HepG2 (cell line): ENCODE measurements around the gene PRDM7. TPM values are rescaled to one million over a fixed set of nuclear protein-coding genes. Genes with fewer than 3 reads are reported as not detected.

Experiments used
- ARID2 ChIP-seq: sonication (generic); formaldehyde crosslinking; IDR thresholded peaks from 2 replicates; pipeline ENCODE4 v1.8.1; 2022; ENCODE audit warnings: mild to moderate bottlenecking, missing genetic modification reagents, borderline replicate concordance
- BHLHE40 ChIP-seq: IDR thresholded peaks from 2 replicates; pipeline ENCODE4 v1.6.1; 2011; ENCODE audit warnings: low read length, improper control_type of control experiment
- CBX5 ChIP-seq: sonication (generic); formaldehyde crosslinking; IDR thresholded peaks from 2 replicates; pipeline ENCODE4 v1.4.0; 2020; ENCODE audit warnings: missing genetic modification reagents, borderline replicate concordance
- ESRRA ChIP-seq: sonication (generic); formaldehyde crosslinking; IDR thresholded peaks from 2 replicates; pipeline ENCODE4 v1.5.1; 2020; ENCODE audit warnings: mild to moderate bottlenecking, low read depth, missing genetic modification reagents
- FOXA3 ChIP-seq: IDR thresholded peaks from 2 replicates; pipeline ENCODE4 v1.6.1; 2016; ENCODE audit warnings: missing genetic modification reagents, missing compliant biosample characterization
- HES4 ChIP-seq: sonication (generic); formaldehyde crosslinking; IDR thresholded peaks from 2 replicates; pipeline ENCODE4 v1.9.0; 2021; ENCODE audit warnings: mild to moderate bottlenecking, missing genetic modification reagents, borderline replicate concordance
- KDM3A ChIP-seq: IDR thresholded peaks from 2 replicates; pipeline ENCODE4 v1.6.1; 2018; ENCODE audit warnings: low read depth, missing compliant biosample characterization
- KDM6A ChIP-seq: IDR thresholded peaks from 2 replicates; pipeline ENCODE4 v1.6.1; 2016; ENCODE audit warnings: low read depth
- MAFK ChIP-seq, 2 experiments: IDR thresholded peaks in 1 of 2; conservative IDR thresholded peaks in 1 of 2; 2 replicates each; pipeline ENCODE4 v1.6.1; 2011; ENCODE audit warnings: improper control_type of control experiment in 2 of 2, low read length in 2 of 2
- TRIM24 ChIP-seq: sonication (generic); formaldehyde crosslinking; IDR thresholded peaks from 2 replicates; pipeline ENCODE4 v1.8.0; 2022; ENCODE audit warnings: mild to moderate bottlenecking, missing genetic modification reagents
- ZEB1 ChIP-seq: IDR thresholded peaks from 2 replicates; pipeline ENCODE4 v1.6.1; 2012; ENCODE audit warnings: mild to moderate bottlenecking, low read depth, inconsistent platforms; ENCODE audit not compliant: insufficient replicate concordance
- ZFY ChIP-seq: sonication (generic); formaldehyde crosslinking; IDR thresholded peaks from 2 replicates; pipeline ENCODE4 v1.4.0; 2020; ENCODE audit warnings: missing genetic modification reagents
- ZNF138 ChIP-seq: sonication (generic); formaldehyde crosslinking; IDR thresholded peaks from 2 replicates; pipeline ENCODE4 v1.5.0; 2020; ENCODE audit warnings: mild to moderate bottlenecking, low read depth, missing genetic modification reagents
- ZNF232 ChIP-seq: sonication (generic); formaldehyde crosslinking; IDR thresholded peaks from 2 replicates; pipeline ENCODE4 v1.4.0; 2020; ENCODE audit warnings: missing genetic modification reagents, borderline replicate concordance
- ZNF292 ChIP-seq: sonication (generic); formaldehyde crosslinking; IDR thresholded peaks from 2 replicates; pipeline ENCODE4 v1.8.1; 2022; ENCODE audit warnings: mild to moderate bottlenecking, low read depth, missing genetic modification reagents, borderline replicate concordance
- ZNF570 ChIP-seq: sonication (generic); formaldehyde crosslinking; IDR thresholded peaks from 2 replicates; pipeline ENCODE4 v1.4.0; 2020; ENCODE audit warnings: mild to moderate bottlenecking, missing genetic modification reagents, borderline replicate concordance
- ZNF598 ChIP-seq: sonication (generic); formaldehyde crosslinking; IDR thresholded peaks from 2 replicates; pipeline ENCODE4 v1.5.1; 2020; ENCODE audit warnings: mild to moderate bottlenecking, missing genetic modification reagents, borderline replicate concordance
- ZNF607 ChIP-seq: sonication (generic); formaldehyde crosslinking; IDR thresholded peaks from 2 replicates; pipeline ENCODE4 v1.5.1; 2020; ENCODE audit warnings: missing genetic modification reagents, mild to moderate bottlenecking, borderline replicate concordance
- ZNF709 ChIP-seq: sonication (generic); formaldehyde crosslinking; IDR thresholded peaks from 2 replicates; pipeline ENCODE4 v1.5.0; 2020; ENCODE audit warnings: mild to moderate bottlenecking, missing genetic modification reagents
- ZNF747 ChIP-seq: sonication (generic); formaldehyde crosslinking; IDR thresholded peaks from 2 replicates; pipeline ENCODE4 v1.8.1; 2023; ENCODE audit warnings: missing genetic modification reagents, mild to moderate bottlenecking, borderline replicate concordance
- polyA plus RNA-seq, 8 experiments: library from polyadenylated mRNA; depleted of rRNA in 3 of 8; stranded (reverse) in 7 of 8; unstranded in 1 of 8; fragments of >200 nt; fragmentation: Illumina TruSeq in 4 of 8; extraction: Trizol in 4 of 8; gene quantifications; 2 replicates each; pipeline versions ENCODE4 v1.2.1 to v1.2.3, GENCODE V29; 2011 to 2016; ENCODE audit warnings: low read depth in 4 of 8, missing spikeins in 1 of 8, mixed read lengths in 1 of 8; ENCODE audit not compliant: insufficient read depth in 1 of 8
- total RNA-seq, 5 experiments: library from RNA; depleted of rRNA; stranded (reverse); fragments of >200 nt; fragmentation: Illumina TruSeq; extraction: Trizol; gene quantifications; 2 replicates each; pipeline ENCODE4 v1.2.3, GENCODE V29; 2016; ENCODE audit warnings: low read depth in 1 of 5
- TF ChIP-seq, protein P1 (sequence below): sonication (generic); formaldehyde crosslinking; IDR thresholded peaks from 2 replicates; pipeline ENCODE4 v1.5.1; 2020; ENCODE audit warnings: missing genetic modification reagents, mild to moderate bottlenecking, borderline replicate concordance
- TF ChIP-seq, protein P2 (sequence below): sonication (generic); formaldehyde crosslinking; IDR thresholded peaks from 2 replicates; pipeline ENCODE4 v1.8.0; 2022; ENCODE audit warnings: missing genetic modification reagents, mild to moderate bottlenecking, inconsistent platforms, borderline replicate concordance
- TF ChIP-seq, protein P3 (sequence below): sonication (generic); formaldehyde crosslinking; IDR thresholded peaks from 2 replicates; pipeline ENCODE4 v1.8.1; 2023; ENCODE audit warnings: mild to moderate bottlenecking, missing genetic modification reagents
- TF ChIP-seq, protein P4 (sequence below): sonication (generic); formaldehyde crosslinking; IDR thresholded peaks from 2 replicates; pipeline ENCODE4 v1.4.0; 2020; ENCODE audit warnings: missing genetic modification reagents

Gene PRDM7
- total and polyA plus RNA-seq, 2 of the 13 experiments (the other 11 are each of a cell fraction or from before 2014, with no cell fraction given), result not detected

DNA sequence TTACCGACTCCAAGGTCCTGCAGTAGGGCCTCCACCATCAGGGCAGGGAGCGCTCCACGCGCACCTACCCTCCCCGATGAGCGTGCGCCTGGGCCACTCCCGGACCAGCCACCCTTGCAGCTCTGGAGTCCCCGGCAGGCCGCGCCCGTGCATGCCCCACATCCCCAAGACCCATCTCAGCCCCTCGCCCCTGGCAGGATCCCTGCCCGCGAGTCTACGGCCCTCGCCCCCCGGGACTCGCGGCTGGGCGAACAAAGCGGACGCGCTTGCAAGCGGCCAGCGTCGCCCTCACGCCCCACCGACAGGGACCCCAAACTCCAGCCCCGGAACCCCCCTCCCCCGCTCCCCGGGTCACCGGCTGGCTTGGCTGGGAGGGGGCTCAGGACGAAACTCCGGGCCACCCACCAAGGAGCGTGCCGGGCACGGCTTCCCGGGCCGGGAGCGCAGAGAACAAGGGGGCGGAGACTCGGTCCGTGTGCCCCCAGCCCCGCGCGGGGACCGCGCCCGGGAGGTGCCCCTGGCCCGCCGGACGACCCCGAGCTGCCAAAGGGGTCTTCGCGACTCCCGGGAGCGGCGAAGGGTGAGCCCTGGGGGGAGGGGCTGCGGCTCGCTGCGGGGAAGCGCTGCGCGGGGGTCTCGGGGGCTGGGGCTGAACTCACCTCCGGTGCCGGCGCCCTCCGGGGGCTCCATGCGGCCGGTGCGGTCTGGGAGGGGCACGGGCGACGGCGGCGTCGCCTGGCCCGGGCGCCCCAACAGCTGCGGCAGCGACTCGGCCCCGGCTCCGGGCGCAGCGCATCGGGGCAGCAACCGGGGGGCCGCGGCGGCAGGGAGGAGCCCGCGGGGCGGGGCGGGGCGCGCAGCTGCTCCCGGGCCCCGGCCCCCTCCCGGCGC is 58.2 kb downstream of the PRDM7 start, which contains the start of gene DBNDD1 (continued):
- TF ChIP-seq, protein P1, sequence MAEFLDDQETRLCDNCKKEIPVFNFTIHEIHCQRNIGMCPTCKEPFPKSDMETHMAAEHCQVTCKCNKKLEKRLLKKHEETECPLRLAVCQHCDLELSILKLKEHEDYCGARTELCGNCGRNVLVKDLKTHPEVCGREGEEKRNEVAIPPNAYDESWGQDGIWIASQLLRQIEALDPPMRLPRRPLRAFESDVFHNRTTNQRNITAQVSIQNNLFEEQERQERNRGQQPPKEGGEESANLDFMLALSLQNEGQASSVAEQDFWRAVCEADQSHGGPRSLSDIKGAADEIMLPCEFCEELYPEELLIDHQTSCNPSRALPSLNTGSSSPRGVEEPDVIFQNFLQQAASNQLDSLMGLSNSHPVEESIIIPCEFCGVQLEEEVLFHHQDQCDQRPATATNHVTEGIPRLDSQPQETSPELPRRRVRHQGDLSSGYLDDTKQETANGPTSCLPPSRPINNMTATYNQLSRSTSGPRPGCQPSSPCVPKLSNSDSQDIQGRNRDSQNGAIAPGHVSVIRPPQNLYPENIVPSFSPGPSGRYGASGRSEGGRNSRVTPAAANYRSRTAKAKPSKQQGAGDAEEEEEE (CRISPR knock-in tag), result no peak
- TF ChIP-seq BHLHE40 (no peak), CBX5 (no peak), KDM6A (CRISPR knock-in tag) (no peak), ZNF607 (no peak), ZNF570 (CRISPR knock-in tag) (no peak), MAFK (conservative IDR thresholded peaks at IDR 0.05 in 1 of 2, IDR thresholded peaks at IDR 0.05 in 1 of 2; ENCODE audit: low read length in 2 of 2) (no peak), ZEB1 (no peak), ZNF747 (CRISPR knock-in tag) (no peak), ARID2 (CRISPR knock-in tag) (no peak), ZNF138 (CRISPR knock-in tag) (no peak), HES4 (CRISPR knock-in tag) (no peak), ZNF598 (no peak), ZNF292 (no peak), KDM3A (CRISPR knock-in tag) (no peak), TRIM24 (CRISPR knock-in tag) (no peak), ESRRA (CRISPR knock-in tag) (no peak), ZNF232 (CRISPR knock-in tag) (no peak), ZFY (CRISPR knock-in tag) (peak; percentile 47), ZNF709 (CRISPR knock-in tag) (no peak), FOXA3 (CRISPR knock-in tag) (no peak)
- TF ChIP-seq, protein P2, sequence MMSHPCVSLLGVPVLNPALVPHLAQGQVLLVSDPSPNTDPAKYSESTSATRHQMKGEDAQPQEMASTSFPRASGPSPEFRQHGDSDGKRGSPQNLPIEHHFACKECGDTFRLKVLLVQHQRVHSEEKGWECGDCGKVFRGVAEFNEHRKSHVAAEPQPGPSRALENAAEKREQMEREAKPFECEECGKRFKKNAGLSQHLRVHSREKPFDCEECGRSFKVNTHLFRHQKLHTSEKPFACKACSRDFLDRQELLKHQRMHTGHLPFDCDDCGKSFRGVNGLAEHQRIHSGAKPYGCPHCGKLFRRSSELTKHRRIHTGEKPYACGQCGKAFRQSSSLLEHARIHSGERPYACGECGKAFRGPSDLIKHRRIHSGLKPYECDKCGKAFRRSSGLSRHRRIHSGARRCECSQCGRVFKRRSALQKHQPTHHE (CRISPR knock-in tag), result no peak
- TF ChIP-seq, protein P3, sequence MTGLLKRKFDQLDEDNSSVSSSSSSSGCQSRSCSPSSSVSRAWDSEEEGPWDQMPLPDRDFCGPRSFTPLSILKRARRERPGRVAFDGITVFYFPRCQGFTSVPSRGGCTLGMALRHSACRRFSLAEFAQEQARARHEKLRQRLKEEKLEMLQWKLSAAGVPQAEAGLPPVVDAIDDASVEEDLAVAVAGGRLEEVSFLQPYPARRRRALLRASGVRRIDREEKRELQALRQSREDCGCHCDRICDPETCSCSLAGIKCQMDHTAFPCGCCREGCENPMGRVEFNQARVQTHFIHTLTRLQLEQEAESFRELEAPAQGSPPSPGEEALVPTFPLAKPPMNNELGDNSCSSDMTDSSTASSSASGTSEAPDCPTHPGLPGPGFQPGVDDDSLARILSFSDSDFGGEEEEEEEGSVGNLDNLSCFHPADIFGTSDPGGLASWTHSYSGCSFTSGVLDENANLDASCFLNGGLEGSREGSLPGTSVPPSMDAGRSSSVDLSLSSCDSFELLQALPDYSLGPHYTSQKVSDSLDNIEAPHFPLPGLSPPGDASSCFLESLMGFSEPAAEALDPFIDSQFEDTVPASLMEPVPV (CRISPR knock-in tag), result no peak
- TF ChIP-seq, protein P4, sequence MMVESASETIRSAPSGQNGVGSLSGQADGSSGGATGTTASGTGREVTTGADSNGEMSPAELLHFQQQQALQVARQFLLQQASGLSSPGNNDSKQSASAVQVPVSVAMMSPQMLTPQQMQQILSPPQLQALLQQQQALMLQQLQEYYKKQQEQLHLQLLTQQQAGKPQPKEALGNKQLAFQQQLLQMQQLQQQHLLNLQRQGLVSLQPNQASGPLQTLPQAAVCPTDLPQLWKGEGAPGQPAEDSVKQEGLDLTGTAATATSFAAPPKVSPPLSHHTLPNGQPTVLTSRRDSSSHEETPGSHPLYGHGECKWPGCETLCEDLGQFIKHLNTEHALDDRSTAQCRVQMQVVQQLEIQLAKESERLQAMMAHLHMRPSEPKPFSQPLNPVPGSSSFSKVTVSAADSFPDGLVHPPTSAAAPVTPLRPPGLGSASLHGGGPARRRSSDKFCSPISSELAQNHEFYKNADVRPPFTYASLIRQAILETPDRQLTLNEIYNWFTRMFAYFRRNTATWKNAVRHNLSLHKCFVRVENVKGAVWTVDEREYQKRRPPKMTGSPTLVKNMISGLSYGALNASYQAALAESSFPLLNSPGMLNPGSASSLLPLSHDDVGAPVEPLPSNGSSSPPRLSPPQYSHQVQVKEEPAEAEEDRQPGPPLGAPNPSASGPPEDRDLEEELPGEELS, result no peak
